Astrocyte of the spinal cord (primary cell): ENCODE data around the gene CENPS.
"Not testable (repeated sequence)": the region's sequence is repeated elsewhere in the genome, so short reads cannot be mapped to it uniquely, and the experiment has no call there.

Experiments
- DNase-seq: peaks from one replicate; pipeline ENCODE4 v3.0.0; 2011; ENCODE audit warnings: low read depth, low spot score
- H3K4me3 ChIP-seq: 2 replicates; pipeline ENCODE4 v1.5.1; 2011; ENCODE audit warnings: low read depth, mild to moderate bottlenecking, low read length, moderate library complexity
- in situ Hi-C: cut with HindIII; loops from 2 replicates; pipeline ENCODE4 v1.10.0; 2017; ENCODE audit warnings: low sequenced_read_pairs
- TF ChIP-seq, protein P1 (sequence below): IDR thresholded peaks from 2 replicates; pipeline ENCODE4 v1.5.1; 2012; ENCODE audit warnings: low read depth, mild to moderate bottlenecking, low read length, inconsistent platforms

Gene CENPS

DNA sequence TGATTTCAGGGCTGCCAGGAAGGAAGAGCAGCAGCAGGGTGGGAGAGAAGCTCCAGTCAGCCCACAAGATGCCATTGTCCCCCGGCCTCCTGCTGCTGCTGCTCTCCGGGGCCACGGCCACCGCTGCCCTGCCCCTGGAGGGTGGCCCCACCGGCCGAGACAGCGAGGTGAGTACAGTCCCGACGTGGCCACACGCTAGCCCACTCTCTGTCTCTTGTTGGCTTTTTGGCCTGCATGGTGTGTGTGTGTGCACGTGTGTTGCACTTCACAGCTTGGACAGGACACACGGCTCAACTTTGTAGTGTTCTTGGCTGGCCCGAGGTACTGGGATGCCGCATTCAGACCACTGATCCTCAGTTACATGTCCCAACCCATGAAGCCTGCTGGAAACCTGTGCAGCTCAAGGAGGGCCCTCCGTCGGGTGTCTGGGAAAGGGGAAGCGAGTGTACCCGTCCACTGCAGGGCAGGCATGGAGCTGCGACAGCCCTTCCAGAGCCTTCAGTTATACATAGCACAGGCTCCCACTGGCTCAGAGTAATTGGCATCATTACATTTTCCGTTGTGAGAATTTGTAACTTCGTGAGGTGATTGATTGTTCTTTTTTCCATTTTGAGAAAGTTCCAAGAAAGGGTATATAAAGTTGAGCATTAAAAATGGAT is 20.1 kb downstream of the CENPS start:
- DNase-seq, result no peak
- H3K4me3 ChIP-seq, result no peak overlapping the region
- TF ChIP-seq, protein P1, sequence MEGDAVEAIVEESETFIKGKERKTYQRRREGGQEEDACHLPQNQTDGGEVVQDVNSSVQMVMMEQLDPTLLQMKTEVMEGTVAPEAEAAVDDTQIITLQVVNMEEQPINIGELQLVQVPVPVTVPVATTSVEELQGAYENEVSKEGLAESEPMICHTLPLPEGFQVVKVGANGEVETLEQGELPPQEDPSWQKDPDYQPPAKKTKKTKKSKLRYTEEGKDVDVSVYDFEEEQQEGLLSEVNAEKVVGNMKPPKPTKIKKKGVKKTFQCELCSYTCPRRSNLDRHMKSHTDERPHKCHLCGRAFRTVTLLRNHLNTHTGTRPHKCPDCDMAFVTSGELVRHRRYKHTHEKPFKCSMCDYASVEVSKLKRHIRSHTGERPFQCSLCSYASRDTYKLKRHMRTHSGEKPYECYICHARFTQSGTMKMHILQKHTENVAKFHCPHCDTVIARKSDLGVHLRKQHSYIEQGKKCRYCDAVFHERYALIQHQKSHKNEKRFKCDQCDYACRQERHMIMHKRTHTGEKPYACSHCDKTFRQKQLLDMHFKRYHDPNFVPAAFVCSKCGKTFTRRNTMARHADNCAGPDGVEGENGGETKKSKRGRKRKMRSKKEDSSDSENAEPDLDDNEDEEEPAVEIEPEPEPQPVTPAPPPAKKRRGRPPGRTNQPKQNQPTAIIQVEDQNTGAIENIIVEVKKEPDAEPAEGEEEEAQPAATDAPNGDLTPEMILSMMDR, result no peak
- in situ Hi-C loops, result no loop called here

DNA sequence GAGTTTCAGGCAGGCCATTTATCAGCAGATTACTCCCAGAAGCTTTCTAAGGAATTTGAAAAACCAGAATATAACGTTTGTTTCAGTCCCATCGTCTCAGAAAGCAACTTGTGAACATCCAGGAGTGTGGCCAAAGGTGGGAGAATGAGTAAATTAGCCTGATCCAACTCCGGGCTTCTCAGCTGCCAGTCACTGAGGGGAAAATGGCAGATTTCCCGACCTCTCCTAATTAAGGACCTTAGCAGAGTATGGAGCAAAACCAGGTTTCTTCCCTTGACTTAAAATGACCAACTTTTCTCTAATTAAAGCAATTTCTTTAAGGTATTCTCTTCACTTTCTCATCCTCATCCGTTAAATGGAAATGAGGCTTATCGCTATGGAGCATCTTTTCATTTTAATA is 20.6 kb downstream of the CENPS start:
- in situ Hi-C loops, result no loop called here
- no peak overlapping the region for H3K4me3 ChIP-seq
- TF ChIP-seq, protein P1, result no peak
- DNase-seq, result no peak

DNA sequence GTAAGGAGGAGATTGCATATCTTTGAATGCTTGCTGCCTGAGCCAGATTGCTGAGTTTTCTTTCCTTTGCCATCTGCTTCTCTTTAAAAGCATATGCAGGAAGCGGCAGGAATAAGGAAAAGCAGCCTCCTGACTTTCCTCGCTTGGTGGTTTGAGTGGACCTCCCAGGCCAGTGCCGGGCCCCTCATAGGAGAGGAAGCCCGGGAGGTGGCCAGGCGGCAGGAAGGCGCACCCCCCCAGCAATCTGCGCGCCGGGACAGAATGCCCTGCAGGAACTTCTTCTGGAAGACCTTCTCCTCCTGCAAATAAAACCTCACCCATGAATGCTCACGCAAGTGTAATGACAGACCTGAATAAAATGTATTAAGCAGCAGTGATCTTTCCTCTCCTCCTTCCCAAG is 21.1 kb downstream of the CENPS start:
- in situ Hi-C loops, result no loop called here
- TF ChIP-seq, protein P1, result no peak
- peak; percentile 11 for DNase-seq
- no peak overlapping the region for H3K4me3 ChIP-seq

DNA sequence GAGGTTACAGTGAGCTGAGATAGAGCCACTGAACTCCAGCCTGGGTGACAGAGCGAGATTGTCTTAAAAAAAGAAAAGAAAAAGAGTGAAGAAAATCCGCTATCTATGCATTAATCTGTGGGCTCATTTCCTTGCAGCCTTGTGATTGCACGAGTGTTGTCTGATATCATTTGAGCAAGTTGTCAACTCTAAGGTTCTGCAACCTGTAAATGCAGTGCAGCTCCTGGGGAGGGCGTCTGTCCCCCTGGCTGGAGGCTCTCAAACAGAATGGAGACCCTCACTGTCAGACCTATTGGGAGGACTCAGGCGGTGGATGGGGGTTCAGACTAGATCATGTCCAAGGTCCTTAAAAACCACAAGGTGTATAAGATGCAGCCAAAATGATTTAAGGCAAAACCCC is 25.8 kb downstream of the CENPS start:
- H3K4me3 ChIP-seq, result no peak overlapping the region
- in situ Hi-C loops, result no loop called here
- TF ChIP-seq, protein P1, result no peak
- DNase-seq, result no peak

DNA sequence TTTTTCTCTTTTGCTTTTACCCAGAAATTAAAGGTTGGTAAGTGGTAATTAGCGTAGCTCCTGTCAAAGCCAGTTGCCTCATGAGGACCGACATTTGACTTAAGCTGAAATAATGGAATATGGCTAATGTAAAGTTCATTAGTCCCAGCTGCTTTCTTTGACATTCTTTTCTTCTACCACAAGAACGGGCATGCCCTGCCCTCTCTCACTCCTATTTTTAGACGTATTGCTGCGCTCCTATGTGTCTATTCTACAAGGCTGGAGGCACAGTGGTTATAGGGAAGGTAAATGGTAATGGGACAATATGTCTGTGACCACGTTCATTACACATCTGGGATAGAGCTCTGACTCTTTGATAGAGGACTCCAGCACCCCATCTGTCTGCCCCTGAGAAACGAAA is 26.4 kb downstream of the CENPS start:
- H3K4me3 ChIP-seq, result no peak overlapping the region
- DNase-seq, result no peak
- TF ChIP-seq, protein P1, result no peak
- in situ Hi-C loops, result no loop called here

DNA sequence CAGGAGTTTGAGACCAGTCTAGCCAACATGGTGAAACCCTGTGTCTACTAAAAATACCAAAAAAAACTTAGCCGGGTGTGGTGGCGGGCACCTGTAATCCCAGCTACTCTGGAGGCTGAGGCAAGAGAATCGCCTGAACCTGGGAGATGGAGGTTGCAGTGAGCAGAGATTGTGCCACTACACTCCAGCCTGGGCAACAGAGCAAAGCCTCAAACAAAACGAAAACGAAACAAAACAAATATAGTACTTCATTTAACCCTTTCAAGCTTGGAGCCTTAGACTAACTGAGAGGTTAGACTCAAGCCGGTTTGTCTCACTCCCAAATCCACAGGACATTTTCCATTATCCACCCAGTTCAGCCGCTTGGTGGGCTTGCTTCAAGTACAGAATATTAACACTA is 27.2 kb downstream of the CENPS start:
- H3K4me3 ChIP-seq, DNase-seq, in situ Hi-C loops: not testable (repeated sequence)

DNA sequence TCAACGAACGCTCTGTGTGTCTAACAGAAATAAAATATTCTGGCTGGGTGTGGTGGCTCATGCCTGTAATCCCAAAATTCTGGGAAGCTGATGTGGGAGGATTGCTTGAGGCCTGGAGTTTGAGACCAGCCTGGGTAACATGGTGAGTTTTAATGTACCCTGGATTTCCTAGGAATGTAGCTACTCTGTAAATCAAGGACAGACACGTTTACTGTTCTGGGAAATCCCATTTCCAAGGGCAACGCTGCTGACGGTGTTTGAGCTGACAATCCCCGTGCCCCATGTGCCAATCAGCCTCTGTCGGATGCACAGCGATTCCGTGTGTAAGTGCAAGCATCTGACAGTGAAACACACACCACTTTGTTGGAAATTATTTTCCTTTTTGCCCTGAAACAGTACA is 27.6 kb downstream of the CENPS start:
- H3K4me3 ChIP-seq, result no peak overlapping the region
- no peak for DNase-seq
- TF ChIP-seq, protein P1, result no peak
- in situ Hi-C loops, result no loop called here
